PC-3 (cell line): ENCODE data around the gene AP1S1.

Source experiments
- EZH2 ChIP-seq: fragments of 300-600 bp; sonication (generic); IDR thresholded peaks from one replicate; pipeline ENCODE4 v1.6.1; 2017; ENCODE audit warnings: antibody characterized with exemption, mild to moderate bottlenecking, low read length; ENCODE audit not compliant: unreplicated experiment
- TF ChIP-seq, protein P1 (sequence below): fragments of 300-600 bp; sonication (generic); conservative IDR thresholded peaks from 2 replicates; pipeline ENCODE4 v1.5.1; 2017; ENCODE audit warnings: antibody characterized with exemption, low read depth, mild to moderate bottlenecking, low read length

GRCh38 chr7:101140746-101141382 lies 13.4 kb upstream of the AP1S1 start:
- TF ChIP-seq, protein P1, sequence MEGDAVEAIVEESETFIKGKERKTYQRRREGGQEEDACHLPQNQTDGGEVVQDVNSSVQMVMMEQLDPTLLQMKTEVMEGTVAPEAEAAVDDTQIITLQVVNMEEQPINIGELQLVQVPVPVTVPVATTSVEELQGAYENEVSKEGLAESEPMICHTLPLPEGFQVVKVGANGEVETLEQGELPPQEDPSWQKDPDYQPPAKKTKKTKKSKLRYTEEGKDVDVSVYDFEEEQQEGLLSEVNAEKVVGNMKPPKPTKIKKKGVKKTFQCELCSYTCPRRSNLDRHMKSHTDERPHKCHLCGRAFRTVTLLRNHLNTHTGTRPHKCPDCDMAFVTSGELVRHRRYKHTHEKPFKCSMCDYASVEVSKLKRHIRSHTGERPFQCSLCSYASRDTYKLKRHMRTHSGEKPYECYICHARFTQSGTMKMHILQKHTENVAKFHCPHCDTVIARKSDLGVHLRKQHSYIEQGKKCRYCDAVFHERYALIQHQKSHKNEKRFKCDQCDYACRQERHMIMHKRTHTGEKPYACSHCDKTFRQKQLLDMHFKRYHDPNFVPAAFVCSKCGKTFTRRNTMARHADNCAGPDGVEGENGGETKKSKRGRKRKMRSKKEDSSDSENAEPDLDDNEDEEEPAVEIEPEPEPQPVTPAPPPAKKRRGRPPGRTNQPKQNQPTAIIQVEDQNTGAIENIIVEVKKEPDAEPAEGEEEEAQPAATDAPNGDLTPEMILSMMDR: no peak
- no peak for TF ChIP-seq EZH2
